ENCODE measurements around the gene C17orf67. TPM values are rescaled to one million over a fixed set of nuclear protein-coding genes. Genes with fewer than 3 reads are reported as not detected.
A peak's percentile ranks its signal among the peaks of the same experiment; 100 is the strongest.

Gene C17orf67
- total and polyA plus RNA-seq, 2 experiments from 2014 or later: 1.0 to 3.7 TPM

DNA sequence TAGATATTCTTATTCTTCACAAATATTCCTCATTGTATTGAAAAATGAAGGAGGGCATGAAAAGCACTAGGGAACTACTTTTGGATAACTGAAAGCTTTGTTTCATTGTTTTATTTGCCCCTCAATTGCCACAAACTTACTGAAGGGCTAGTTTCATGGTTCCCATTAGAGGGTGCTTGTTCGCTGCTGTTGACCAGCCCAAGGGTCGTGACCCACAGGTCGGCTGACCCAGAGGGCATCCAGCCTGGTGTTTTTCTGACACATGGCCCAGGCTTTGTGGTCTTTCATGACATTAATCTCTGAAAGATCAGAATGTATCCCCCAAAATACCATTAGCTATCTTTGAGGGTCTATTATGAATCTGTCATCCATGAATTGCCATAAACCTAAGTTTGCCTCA is 30.3 kb upstream of the C17orf67 start:
- Histone ChIP-seq H3K4me3 (no peak overlapping the region), H3K4me2 (no peak overlapping the region), H3K36me3 (ENCODE audit: insufficient read depth) (no peaks in the 10 kb centered on the region), H3K79me2 (replicated peaks; ENCODE audit: insufficient read depth) (no peaks in the 10 kb centered on the region), H3K9me2 (ENCODE audit: insufficient read depth) (no peaks in the 10 kb centered on the region), H3F3A (replicated peaks; ENCODE audit: low read depth) (no peaks in the 10 kb centered on the region), H3K4me1 (ENCODE audit: insufficient read depth) (no peaks in the 10 kb centered on the region), H3K27me3 (ENCODE audit: insufficient read depth) (no peaks in the 10 kb centered on the region), H3K27ac (ENCODE audit: low read depth) (no peak overlapping the region), H4K20me1 (replicated peaks; ENCODE audit: insufficient read depth) (no peaks in the 10 kb centered on the region), H2AFZ (no peak overlapping the region)
- Mint-ChIP-seq H3K36me3 (ENCODE audit: low read depth) (0 out of 3 replicates have a peak, but pooled peaks cover 3% of the 10 kb centered on the region), H3K9me3 (no peaks in the 10 kb centered on the region), H3K4me1 (peaks cover 8% of the 10 kb centered on the region), H3K27me3 (ENCODE audit: insufficient read depth, low read depth, poor library complexity) (no peaks in the 10 kb centered on the region), H3K4me3 (no peak overlapping the region), H3K27ac (no peak overlapping the region)
- TF ChIP-seq, protein P1, sequence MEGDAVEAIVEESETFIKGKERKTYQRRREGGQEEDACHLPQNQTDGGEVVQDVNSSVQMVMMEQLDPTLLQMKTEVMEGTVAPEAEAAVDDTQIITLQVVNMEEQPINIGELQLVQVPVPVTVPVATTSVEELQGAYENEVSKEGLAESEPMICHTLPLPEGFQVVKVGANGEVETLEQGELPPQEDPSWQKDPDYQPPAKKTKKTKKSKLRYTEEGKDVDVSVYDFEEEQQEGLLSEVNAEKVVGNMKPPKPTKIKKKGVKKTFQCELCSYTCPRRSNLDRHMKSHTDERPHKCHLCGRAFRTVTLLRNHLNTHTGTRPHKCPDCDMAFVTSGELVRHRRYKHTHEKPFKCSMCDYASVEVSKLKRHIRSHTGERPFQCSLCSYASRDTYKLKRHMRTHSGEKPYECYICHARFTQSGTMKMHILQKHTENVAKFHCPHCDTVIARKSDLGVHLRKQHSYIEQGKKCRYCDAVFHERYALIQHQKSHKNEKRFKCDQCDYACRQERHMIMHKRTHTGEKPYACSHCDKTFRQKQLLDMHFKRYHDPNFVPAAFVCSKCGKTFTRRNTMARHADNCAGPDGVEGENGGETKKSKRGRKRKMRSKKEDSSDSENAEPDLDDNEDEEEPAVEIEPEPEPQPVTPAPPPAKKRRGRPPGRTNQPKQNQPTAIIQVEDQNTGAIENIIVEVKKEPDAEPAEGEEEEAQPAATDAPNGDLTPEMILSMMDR (conservative IDR thresholded peaks at IDR 0.05; ENCODE audit: low read depth in 2 of 2): peak in 1 of 2 experiments; percentile 16; a peak in 1 of 4 replicates
- no peak for TF ChIP-seq EZH2phosphoT487 (IDR thresholded peaks at IDR 0.05; ENCODE audit: unreplicated experiment)
- TF ChIP-seq, protein P2, sequence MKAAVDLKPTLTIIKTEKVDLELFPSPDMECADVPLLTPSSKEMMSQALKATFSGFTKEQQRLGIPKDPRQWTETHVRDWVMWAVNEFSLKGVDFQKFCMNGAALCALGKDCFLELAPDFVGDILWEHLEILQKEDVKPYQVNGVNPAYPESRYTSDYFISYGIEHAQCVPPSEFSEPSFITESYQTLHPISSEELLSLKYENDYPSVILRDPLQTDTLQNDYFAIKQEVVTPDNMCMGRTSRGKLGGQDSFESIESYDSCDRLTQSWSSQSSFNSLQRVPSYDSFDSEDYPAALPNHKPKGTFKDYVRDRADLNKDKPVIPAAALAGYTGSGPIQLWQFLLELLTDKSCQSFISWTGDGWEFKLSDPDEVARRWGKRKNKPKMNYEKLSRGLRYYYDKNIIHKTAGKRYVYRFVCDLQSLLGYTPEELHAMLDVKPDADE (IDR thresholded peaks at IDR 0.05): no peak
- no peak for DNase-seq (ENCODE audit: low spot score)
- no peak for ATAC-seq

DNA sequence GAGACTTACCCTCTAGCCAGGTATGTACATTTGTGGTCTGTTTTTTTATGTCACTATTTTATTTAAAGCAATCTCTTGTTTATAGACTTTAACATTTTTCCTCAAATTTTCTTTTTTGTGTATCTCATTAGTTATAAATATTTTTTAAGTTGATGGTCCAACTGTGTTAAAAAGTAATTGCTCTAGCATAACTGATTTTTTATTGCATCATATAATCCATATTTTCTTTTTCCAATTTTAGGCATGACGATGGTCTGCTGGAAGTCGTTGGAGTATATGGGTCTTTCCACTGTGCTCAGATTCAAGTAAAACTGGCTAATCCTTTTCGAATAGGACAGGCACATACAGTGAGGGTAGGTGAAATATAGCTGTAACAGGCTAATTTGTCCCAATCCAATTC is 28.2 kb upstream of the C17orf67 start:
- Histone ChIP-seq H3K36me3 (ENCODE audit: insufficient read depth) (no peaks in the 10 kb centered on the region), H3K79me2 (replicated peaks; ENCODE audit: insufficient read depth) (no peaks in the 10 kb centered on the region), H3K4me1 (ENCODE audit: insufficient read depth) (no peaks in the 10 kb centered on the region), H4K20me1 (replicated peaks; ENCODE audit: insufficient read depth) (no peaks in the 10 kb centered on the region), H2AFZ (no peak overlapping the region), H3K4me2 (no peak overlapping the region), H3K27ac (ENCODE audit: low read depth) (no peak overlapping the region), H3K4me3 (no peak overlapping the region), H3F3A (replicated peaks; ENCODE audit: low read depth) (no peaks in the 10 kb centered on the region), H3K27me3 (ENCODE audit: insufficient read depth) (no peaks in the 10 kb centered on the region), H3K9me2 (ENCODE audit: insufficient read depth) (no peaks in the 10 kb centered on the region)
- Mint-ChIP-seq H3K27ac (no peak overlapping the region), H3K27me3 (ENCODE audit: insufficient read depth, low read depth, poor library complexity) (no peaks in the 10 kb centered on the region), H3K36me3 (ENCODE audit: low read depth) (peaks cover 6% of the 10 kb centered on the region; the same call in 1 of the 3 replicates), H3K4me1 (peaks cover 8% of the 10 kb centered on the region), H3K4me3 (no peak overlapping the region), H3K9me3 (no peaks in the 10 kb centered on the region)
- ATAC-seq: no peak
- TF ChIP-seq ZNF114 (CRISPR knock-in tag; IDR thresholded peaks at IDR 0.05): no peak
- no peak for TF ChIP-seq CREB1 (CRISPR knock-in tag; IDR thresholded peaks at IDR 0.05; ENCODE audit: low read depth)
- no peak for TF ChIP-seq STAT1 (IDR thresholded peaks at IDR 0.05; ENCODE audit: unreplicated experiment)
- TF ChIP-seq, protein P3, sequence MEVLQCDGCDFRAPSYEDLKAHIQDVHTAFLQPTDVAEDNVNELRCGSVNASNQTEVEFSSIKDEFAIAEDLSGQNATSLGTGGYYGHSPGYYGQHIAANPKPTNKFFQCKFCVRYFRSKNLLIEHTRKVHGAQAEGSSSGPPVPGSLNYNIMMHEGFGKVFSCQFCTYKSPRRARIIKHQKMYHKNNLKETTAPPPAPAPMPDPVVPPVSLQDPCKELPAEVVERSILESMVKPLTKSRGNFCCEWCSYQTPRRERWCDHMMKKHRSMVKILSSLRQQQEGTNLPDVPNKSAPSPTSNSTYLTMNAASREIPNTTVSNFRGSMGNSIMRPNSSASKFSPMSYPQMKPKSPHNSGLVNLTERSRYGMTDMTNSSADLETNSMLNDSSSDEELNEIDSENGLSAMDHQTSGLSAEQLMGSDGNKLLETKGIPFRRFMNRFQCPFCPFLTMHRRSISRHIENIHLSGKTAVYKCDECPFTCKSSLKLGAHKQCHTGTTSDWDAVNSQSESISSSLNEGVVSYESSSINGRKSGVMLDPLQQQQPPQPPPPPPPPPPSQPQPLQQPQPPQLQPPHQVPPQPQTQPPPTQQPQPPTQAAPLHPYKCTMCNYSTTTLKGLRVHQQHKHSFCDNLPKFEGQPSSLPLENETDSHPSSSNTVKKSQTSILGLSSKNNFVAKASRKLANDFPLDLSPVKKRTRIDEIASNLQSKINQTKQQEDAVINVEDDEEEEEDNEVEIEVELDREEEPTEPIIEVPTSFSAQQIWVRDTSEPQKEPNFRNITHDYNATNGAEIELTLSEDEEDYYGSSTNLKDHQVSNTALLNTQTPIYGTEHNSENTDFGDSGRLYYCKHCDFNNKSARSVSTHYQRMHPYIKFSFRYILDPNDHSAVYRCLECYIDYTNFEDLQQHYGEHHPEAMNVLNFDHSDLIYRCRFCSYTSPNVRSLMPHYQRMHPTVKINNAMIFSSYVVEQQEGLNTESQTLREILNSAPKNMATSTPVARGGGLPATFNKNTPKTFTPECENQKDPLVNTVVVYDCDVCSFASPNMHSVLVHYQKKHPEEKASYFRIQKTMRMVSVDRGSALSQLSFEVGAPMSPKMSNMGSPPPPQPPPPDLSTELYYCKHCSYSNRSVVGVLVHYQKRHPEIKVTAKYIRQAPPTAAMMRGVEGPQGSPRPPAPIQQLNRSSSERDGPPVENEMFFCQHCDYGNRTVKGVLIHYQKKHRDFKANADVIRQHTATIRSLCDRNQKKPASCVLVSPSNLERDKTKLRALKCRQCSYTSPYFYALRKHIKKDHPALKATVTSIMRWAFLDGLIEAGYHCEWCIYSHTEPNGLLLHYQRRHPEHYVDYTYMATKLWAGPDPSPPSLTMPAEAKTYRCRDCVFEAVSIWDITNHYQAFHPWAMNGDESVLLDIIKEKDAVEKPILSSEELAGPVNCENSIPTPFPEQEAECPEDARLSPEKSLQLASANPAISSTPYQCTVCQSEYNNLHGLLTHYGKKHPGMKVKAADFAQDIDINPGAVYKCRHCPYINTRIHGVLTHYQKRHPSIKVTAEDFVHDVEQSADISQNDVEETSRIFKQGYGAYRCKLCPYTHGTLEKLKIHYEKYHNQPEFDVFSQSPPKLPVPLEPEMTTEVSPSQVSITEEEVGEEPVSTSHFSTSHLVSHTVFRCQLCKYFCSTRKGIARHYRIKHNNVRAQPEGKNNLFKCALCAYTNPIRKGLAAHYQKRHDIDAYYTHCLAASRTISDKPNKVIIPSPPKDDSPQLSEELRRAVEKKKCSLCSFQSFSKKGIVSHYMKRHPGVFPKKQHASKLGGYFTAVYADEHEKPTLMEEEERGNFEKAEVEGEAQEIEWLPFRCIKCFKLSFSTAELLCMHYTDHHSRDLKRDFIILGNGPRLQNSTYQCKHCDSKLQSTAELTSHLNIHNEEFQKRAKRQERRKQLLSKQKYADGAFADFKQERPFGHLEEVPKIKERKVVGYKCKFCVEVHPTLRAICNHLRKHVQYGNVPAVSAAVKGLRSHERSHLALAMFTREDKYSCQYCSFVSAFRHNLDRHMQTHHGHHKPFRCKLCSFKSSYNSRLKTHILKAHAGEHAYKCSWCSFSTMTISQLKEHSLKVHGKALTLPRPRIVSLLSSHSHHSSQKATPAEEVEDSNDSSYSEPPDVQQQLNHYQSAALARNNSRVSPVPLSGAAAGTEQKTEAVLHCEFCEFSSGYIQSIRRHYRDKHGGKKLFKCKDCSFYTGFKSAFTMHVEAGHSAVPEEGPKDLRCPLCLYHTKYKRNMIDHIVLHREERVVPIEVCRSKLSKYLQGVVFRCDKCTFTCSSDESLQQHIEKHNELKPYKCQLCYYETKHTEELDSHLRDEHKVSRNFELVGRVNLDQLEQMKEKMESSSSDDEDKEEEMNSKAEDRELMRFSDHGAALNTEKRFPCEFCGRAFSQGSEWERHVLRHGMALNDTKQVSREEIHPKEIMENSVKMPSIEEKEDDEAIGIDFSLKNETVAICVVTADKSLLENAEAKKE (CRISPR knock-in tag; IDR thresholded peaks at IDR 0.05): no peak
- TF ChIP-seq JUNB (IDR thresholded peaks at IDR 0.05; ENCODE audit: unreplicated experiment): no peak
- TF ChIP-seq, protein P1 (conservative IDR thresholded peaks at IDR 0.05; ENCODE audit: low read depth in 2 of 2): no peak
- no peak for TF ChIP-seq EZH2 (IDR thresholded peaks at IDR 0.05; ENCODE audit: low read depth, unreplicated experiment)
- DNase-seq (ENCODE audit: low spot score): no peak

Measured in GM23338 (cell line).